ENCODE data around the gene PRKCG. TPM values are rescaled to one million over a fixed set of nuclear protein-coding genes. Genes with fewer than 3 reads are reported as not detected.

Gene PRKCG
- total RNA-seq, 2 experiments from 2014 or later: not detected

- Histone ChIP-seq H4K20me1 (ENCODE audit: insufficient read depth, low read length) (no peaks in the 10 kb centered on the region), H3K9me3 (ENCODE audit: low read length) (no peaks in the 10 kb centered on the region), H3K4me2 (ENCODE audit: low read length) (no peak overlapping the region), H3K27ac (ENCODE audit: low read depth, low read length, poor library complexity, severe bottlenecking) (no peak overlapping the region), H2AFZ (ENCODE audit: low read length) (no peak overlapping the region), H3K4me1 (ENCODE audit: insufficient read depth, low read length, poor library complexity, severe bottlenecking) (peaks cover 10% of the 10 kb centered on the region), H3K4me3 (ENCODE audit: low read depth, low read length, poor library complexity, severe bottlenecking) (no peak overlapping the region), H3K36me3 (ENCODE audit: insufficient read depth, low read length) (no peaks in the 10 kb centered on the region), H3K79me2 (ENCODE audit: insufficient read depth, low read depth, low read length) (no peaks in the 10 kb centered on the region), H3K9me2 (ENCODE audit: insufficient read depth, low read length) (no peaks in the 10 kb centered on the region)
- intact Hi-C loops (cut with micrococcal nuclease; ENCODE audit: unreplicated experiment): no loop called here
- CTCF ChIA-PET (ENCODE audit: unreplicated experiment): no interaction called here
- TF ChIP-seq EZH2phosphoT487 (IDR thresholded peaks at IDR 0.05; ENCODE audit: borderline replicate concordance, low read depth, low read length) (no peak), CTCF (conservative IDR thresholded peaks at IDR 0.05; ENCODE audit: low read length) (no peak)
- no peak for DNase-seq (ENCODE audit: low spot score)
- POLR2A ChIA-PET: no interaction called here
- no TSS peak for BruUV-seq (replicated peaks)
Measured at GRCh38 chr19:53853707-53854106, 28.3 kb upstream of the PRKCG start.

DNA sequence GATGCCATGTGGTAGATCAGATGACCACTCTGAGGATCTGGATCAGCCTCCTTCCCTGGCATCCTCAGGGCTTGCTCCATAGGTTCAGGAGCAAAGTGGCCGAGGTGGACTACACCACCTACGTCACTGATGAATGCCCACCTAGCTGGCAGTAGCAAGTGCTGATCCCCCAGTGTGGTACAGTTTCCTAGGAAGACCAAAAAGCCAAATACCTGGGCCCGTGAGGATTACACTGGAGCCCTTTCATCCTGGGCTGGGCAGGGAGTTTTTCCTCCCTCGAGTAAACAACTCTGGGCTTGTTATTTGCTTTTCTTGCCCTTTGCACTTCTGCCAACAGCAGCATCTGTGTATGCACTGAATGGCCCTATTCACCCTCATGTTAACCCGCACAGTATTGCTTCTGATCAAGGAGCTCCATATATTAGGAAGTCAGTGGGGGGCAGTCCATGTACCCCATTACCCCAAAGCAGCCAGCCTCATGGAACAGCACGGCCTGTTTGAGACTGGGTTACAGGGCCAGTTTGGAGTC, 17.6 kb upstream of the PRKCG start:
- Histone ChIP-seq H3K36me3 (ENCODE audit: insufficient read depth, low read length) (no peaks in the 10 kb centered on the region), H3K27ac (ENCODE audit: low read depth, low read length, poor library complexity, severe bottlenecking) (no peak overlapping the region), H3K79me2 (ENCODE audit: insufficient read depth, low read depth, low read length) (no peaks in the 10 kb centered on the region), H3K4me2 (ENCODE audit: low read length) (no peak overlapping the region), H3K4me1 (ENCODE audit: insufficient read depth, low read length, poor library complexity, severe bottlenecking) (peaks cover 22% of the 10 kb centered on the region), H3K9me3 (ENCODE audit: low read length) (no peaks in the 10 kb centered on the region), H4K20me1 (ENCODE audit: insufficient read depth, low read length) (no peaks in the 10 kb centered on the region), H3K4me3 (ENCODE audit: low read depth, low read length, poor library complexity, severe bottlenecking) (no peak overlapping the region), H3K9me2 (ENCODE audit: insufficient read depth, low read length) (no peaks in the 10 kb centered on the region), H2AFZ (ENCODE audit: low read length) (no peak overlapping the region)
- ChIA-PET POLR2A (no interaction called here), CTCF (ENCODE audit: unreplicated experiment) (no interaction called here)
- intact Hi-C loops (cut with micrococcal nuclease; ENCODE audit: unreplicated experiment): no loop called here
- TF ChIP-seq CTCF (conservative IDR thresholded peaks at IDR 0.05; ENCODE audit: low read length): no peak
- no peak for TF ChIP-seq EZH2phosphoT487 (IDR thresholded peaks at IDR 0.05; ENCODE audit: borderline replicate concordance, low read depth, low read length)
- BruUV-seq (replicated peaks): no TSS peak
- DNase-seq (ENCODE audit: low spot score): no peak

DNA sequence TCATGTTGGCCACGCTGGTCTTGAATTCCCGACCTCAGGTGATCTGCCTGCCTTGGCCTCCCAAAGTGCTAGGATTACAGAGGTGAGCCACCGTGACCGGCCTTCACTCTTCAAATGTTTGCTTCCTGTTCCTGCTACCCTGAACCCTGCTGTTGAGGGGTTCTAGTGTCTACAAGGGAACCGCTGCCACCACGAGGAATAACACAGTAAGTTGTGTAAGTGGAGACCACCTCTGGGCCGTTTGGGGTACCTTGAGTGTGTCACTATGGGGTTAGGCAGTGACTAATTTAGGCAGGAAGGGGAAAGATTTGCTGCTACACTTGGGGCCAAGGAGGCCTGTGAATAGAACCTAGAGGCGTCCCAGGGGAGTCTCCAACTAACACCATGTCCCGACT, 16.5 kb upstream of the PRKCG start:
- DNase-seq (ENCODE audit: low spot score): no peak
- ChIA-PET POLR2A (no interaction called here), CTCF (ENCODE audit: unreplicated experiment) (no interaction called here)
- Histone ChIP-seq H3K4me2 (ENCODE audit: low read length) (no peak overlapping the region), H3K27ac (ENCODE audit: low read depth, low read length, poor library complexity, severe bottlenecking) (no peak overlapping the region), H3K36me3 (ENCODE audit: insufficient read depth, low read length) (no peaks in the 10 kb centered on the region), H3K9me3 (ENCODE audit: low read length) (no peaks in the 10 kb centered on the region), H3K9me2 (ENCODE audit: insufficient read depth, low read length) (no peaks in the 10 kb centered on the region), H3K4me1 (ENCODE audit: insufficient read depth, low read length, poor library complexity, severe bottlenecking) (peaks cover 22% of the 10 kb centered on the region), H4K20me1 (ENCODE audit: insufficient read depth, low read length) (no peaks in the 10 kb centered on the region), H3K79me2 (ENCODE audit: insufficient read depth, low read depth, low read length) (no peaks in the 10 kb centered on the region), H2AFZ (ENCODE audit: low read length) (no peak overlapping the region), H3K4me3 (ENCODE audit: low read depth, low read length, poor library complexity, severe bottlenecking) (no peak overlapping the region)
- TF ChIP-seq CTCF (conservative IDR thresholded peaks at IDR 0.05; ENCODE audit: low read length): no peak
- no peak for TF ChIP-seq EZH2phosphoT487 (IDR thresholded peaks at IDR 0.05; ENCODE audit: borderline replicate concordance, low read depth, low read length)
- no TSS peak for BruUV-seq (replicated peaks)
- intact Hi-C loops (cut with micrococcal nuclease; ENCODE audit: unreplicated experiment): no loop called here
